ENCODE results near the gene RPP25L. TPM values are rescaled to one million over a fixed set of nuclear protein-coding genes. Genes with fewer than 3 reads are reported as not detected.

The RPP25L gene
- polyA plus RNA-seq, 1 donor from 2014 or later, result 31.4 TPM

GRCh38 chr9:34563262-34563661 lies 48.6 kb downstream of the RPP25L start:
- H3K9me3 ChIP-seq (ENCODE audit: low read length), result no peaks in the 10 kb centered on the region
- no peak overlapping the region for H3K4me2 ChIP-seq (ENCODE audit: low read length)
- no peak overlapping the region for H3K9ac ChIP-seq (ENCODE audit: low read length)
- H2AFZ ChIP-seq (ENCODE audit: low read depth, low read length), result no peak overlapping the region
- H3K36me3 ChIP-seq (ENCODE audit: insufficient read depth, low read length), result peaks cover 8% of the 10 kb centered on the region
- H4K20me1 ChIP-seq (ENCODE audit: insufficient read depth), result no peaks in the 10 kb centered on the region
- no peak overlapping the region for H3K4me3 ChIP-seq (ENCODE audit: low read length)
- H3K27me3 ChIP-seq (ENCODE audit: insufficient read depth, low read depth, low read length), result no peaks in the 10 kb centered on the region
- H3K79me2 ChIP-seq (replicated peaks; ENCODE audit: insufficient read depth, low read length), result no peaks in the 10 kb centered on the region
- no peaks in the 10 kb centered on the region for H3F3A ChIP-seq (ENCODE audit: insufficient read depth, low read length, poor library complexity, severe bottlenecking)
- TF ChIP-seq SMC3 (conservative IDR thresholded peaks at IDR 0.05; ENCODE audit: poor library complexity) (no peak), EP300 (conservative IDR thresholded peaks at IDR 0.05; ENCODE audit: poor library complexity, severe bottlenecking) (no peak), POLR2AphosphoS5 (IDR thresholded peaks at IDR 0.05) (no peak), RAD21 (conservative IDR thresholded peaks at IDR 0.05) (no peak), CTCF (IDR thresholded peaks at IDR 0.05; ENCODE audit: poor library complexity, severe bottlenecking) (no peak)
- H3K27ac ChIP-seq (ENCODE audit: low read length), result no peak overlapping the region
- no peaks in the 10 kb centered on the region for H3K9me2 ChIP-seq (ENCODE audit: insufficient read depth, low read length)

GRCh38 chr9:34562135-34562745 lies 49.7 kb downstream of the RPP25L start:
- Histone ChIP-seq H3K36me3 (ENCODE audit: insufficient read depth, low read length) (peaks cover 8% of the 10 kb centered on the region), H3K79me2 (replicated peaks; ENCODE audit: insufficient read depth, low read length) (no peaks in the 10 kb centered on the region), H3F3A (ENCODE audit: insufficient read depth, low read length, poor library complexity, severe bottlenecking) (no peaks in the 10 kb centered on the region), H3K27ac (ENCODE audit: low read length) (no peak overlapping the region), H3K9me2 (ENCODE audit: insufficient read depth, low read length) (no peaks in the 10 kb centered on the region), H3K9me3 (ENCODE audit: low read length) (no peaks in the 10 kb centered on the region), H3K9ac (ENCODE audit: low read length) (no peak overlapping the region), H3K4me3 (ENCODE audit: low read length) (no peak overlapping the region), H4K20me1 (ENCODE audit: insufficient read depth) (no peaks in the 10 kb centered on the region), H2AFZ (ENCODE audit: low read depth, low read length) (no peak overlapping the region), H3K27me3 (ENCODE audit: insufficient read depth, low read depth, low read length) (no peaks in the 10 kb centered on the region), H3K4me2 (ENCODE audit: low read length) (no peak overlapping the region)
- TF ChIP-seq POLR2AphosphoS5 (IDR thresholded peaks at IDR 0.05), result no peak
- no peak for TF ChIP-seq REST (IDR thresholded peaks at IDR 0.05; ENCODE audit: borderline replicate concordance)
- peak; percentile 58 for TF ChIP-seq CTCF (IDR thresholded peaks at IDR 0.05; ENCODE audit: poor library complexity, severe bottlenecking)
